Transverse colon (tissue), 4 donors: ENCODE measurements around the gene KIF21A. TPM values are rescaled to one million over a fixed set of nuclear protein-coding genes. Genes with fewer than 3 reads are reported as not detected.

ENCODE experiments used
- DNase-seq: peaks from one replicate; pipeline ENCODE4 v3.0.0-alpha.2; 2019
- H3K27ac ChIP-seq, 4 donors: fragments of 200-600 bp; sonication (generic); 2 replicates each; pipeline ENCODE4 v1.5.1; 2016 to 2018; ENCODE audit warnings: inconsistent platforms in 4 of 4
- H3K27me3 ChIP-seq: fragments of 200-600 bp; sonication (generic); 2 replicates; pipeline ENCODE4 v1.5.1; 2017; ENCODE audit warnings: inconsistent platforms
- H3K36me3 ChIP-seq, 4 donors: fragments of 200-600 bp; sonication (generic); 2 replicates each; pipeline ENCODE4 v1.5.1; 2017 to 2019; ENCODE audit warnings: inconsistent platforms in 4 of 4
- H3K4me1 ChIP-seq, 4 donors: fragments of 200-600 bp; sonication (generic); 2 replicates each; pipeline ENCODE4 v1.5.1; 2017 to 2020; ENCODE audit warnings: inconsistent platforms in 4 of 4
- H3K4me3 ChIP-seq, 4 donors: fragments of 200-600 bp; sonication (generic); 1 replicate in 1 of 4; 2 replicates in 3 of 4; pipeline versions ENCODE4 v1.5.1 to v1.6.1; 2017 to 2019; ENCODE audit warnings: inconsistent platforms in 4 of 4
- H3K9me3 ChIP-seq, 2 donors: fragments of 200-600 bp; sonication (generic); 2 replicates each; pipeline ENCODE4 v1.5.1; 2017 to 2019; ENCODE audit warnings: inconsistent platforms in 2 of 2
- EP300 ChIP-seq: sonication (generic); formaldehyde crosslinking; IDR thresholded peaks from one replicate; pipeline ENCODE4 v1.6.1; 2017; ENCODE audit warnings: antibody characterized with exemption, low read depth
- POLR2A ChIP-seq: fragments of 450-650 bp; IDR thresholded peaks from one replicate; pipeline ENCODE4 v1.6.1; 2016; ENCODE audit warnings: antibody characterized with exemption, mild to moderate bottlenecking, moderate library complexity
- POLR2AphosphoS5 ChIP-seq, 3 donors: sonication (generic); formaldehyde crosslinking; IDR thresholded peaks; one replicate each; pipeline ENCODE4 v1.6.1; 2016; ENCODE audit warnings: antibody characterized with exemption in 3 of 3
- WGBS, 2 donors: methylation state at CpG; one replicate each; pipeline ENCODE4 v1.1.5; 2018; ENCODE audit warnings: low coverage in 1 of 2; 5-methylcytosine and 5-hydroxymethylcytosine counted together
- in situ Hi-C, 4 donors: fragments of 200-750 bp; cut with MboI; loops; one replicate each; pipeline versions ENCODE4 v1.15.0 to v1.15.1; 2017; ENCODE audit warnings: low sequenced_read_pairs in 3 of 4, low pct_ligation_motif_present in 1 of 4, low pct_unique_long_range_greater_than_20kb in 1 of 4
- intact Hi-C: fragments of 100-400 bp; cut with DNase I; formaldehyde crosslinking; loops from one replicate; pipeline ENCODE4 v1.15.1; 2023; ENCODE audit warnings: low total_unique reads
- total RNA-seq, 4 donors: library from RNA; depleted of rRNA; stranded (reverse); fragments of >200 nt; gene quantifications; one replicate each; pipeline ENCODE4 v1.1.0, GENCODE V29; 2016
- TF ChIP-seq, protein P1 (sequence below), 5 experiments: fragments of 200-600 bp in 3 of 5; fragments of 450-650 bp in 2 of 5; sonication (generic) in 3 of 5; IDR thresholded peaks; 1 replicate in 2 of 5; 2 replicates in 3 of 5; pipeline ENCODE4 v1.5.1; 2016 to 2017; ENCODE audit warnings: antibody characterized with exemption in 5 of 5, inconsistent platforms in 3 of 5, mild to moderate bottlenecking in 2 of 5, moderate library complexity in 1 of 5

Gene KIF21A
- total RNA-seq, 4 donors from 2014 or later = 23.6 to 40.6 (median 31.9) TPM

DNA sequence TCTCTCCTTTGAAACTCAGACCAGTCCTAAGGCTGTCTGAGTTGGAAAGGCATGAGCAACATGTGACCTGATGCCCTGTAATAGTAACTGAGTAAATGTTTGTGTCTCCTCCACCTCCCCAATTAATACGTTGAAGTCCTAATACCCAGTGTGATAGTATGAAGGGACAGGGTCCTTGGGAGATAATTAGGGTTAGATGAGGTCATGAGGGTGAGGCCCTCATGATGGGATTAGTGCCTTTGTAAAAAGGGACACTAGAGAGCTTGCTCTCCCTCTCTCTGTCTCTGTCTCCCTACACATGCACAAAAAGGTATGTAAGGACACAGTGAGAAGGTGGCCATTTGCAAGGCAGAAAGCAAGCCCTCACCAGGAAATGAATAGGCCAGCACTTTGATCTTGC, 18.1 kb upstream of the KIF21A start:
- WGBS, 2 donors = 75 to 100% methylated on average over 1 of the region's 1 CpG
- DNase-seq = no peak
- Histone ChIP-seq H3K36me3 (no peaks in the 10 kb centered on the region), H3K27ac (no peak overlapping the region), H3K4me3 (no peak overlapping the region), H3K4me1 (no peaks in the 10 kb centered on the region), H3K27me3 (no peaks in the 10 kb centered on the region), H3K9me3 (no peaks in the 10 kb centered on the region)
- intact Hi-C loops (no loop called here), in situ Hi-C loops (no loop called here)
- no peak for TF ChIP-seq POLR2AphosphoS5 (IDR thresholded peaks at IDR 0.05)
- TF ChIP-seq, protein P1, sequence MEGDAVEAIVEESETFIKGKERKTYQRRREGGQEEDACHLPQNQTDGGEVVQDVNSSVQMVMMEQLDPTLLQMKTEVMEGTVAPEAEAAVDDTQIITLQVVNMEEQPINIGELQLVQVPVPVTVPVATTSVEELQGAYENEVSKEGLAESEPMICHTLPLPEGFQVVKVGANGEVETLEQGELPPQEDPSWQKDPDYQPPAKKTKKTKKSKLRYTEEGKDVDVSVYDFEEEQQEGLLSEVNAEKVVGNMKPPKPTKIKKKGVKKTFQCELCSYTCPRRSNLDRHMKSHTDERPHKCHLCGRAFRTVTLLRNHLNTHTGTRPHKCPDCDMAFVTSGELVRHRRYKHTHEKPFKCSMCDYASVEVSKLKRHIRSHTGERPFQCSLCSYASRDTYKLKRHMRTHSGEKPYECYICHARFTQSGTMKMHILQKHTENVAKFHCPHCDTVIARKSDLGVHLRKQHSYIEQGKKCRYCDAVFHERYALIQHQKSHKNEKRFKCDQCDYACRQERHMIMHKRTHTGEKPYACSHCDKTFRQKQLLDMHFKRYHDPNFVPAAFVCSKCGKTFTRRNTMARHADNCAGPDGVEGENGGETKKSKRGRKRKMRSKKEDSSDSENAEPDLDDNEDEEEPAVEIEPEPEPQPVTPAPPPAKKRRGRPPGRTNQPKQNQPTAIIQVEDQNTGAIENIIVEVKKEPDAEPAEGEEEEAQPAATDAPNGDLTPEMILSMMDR (IDR thresholded peaks at IDR 0.05) = no peak
- TF ChIP-seq EP300 = no peak
- TF ChIP-seq POLR2A = no peak

DNA sequence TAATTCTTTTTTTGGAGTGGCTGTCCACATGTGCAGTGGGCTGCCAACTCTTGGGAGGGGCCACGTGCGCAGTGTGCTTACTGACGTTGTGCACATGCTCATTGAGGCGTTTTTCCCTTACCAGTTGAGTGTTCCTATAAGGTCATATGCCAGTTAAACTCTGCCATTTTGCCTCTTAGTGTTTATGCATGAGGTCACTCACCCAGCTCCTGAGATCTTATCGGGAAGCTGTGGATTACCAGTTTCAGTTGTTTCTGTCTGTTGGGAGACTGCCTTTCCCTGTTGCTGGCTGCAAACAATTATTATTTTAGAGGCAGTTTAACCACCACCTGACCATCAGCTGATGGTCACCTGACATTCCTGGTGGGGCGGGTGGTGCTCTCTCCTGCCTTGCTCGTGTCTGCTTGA, 16.1 kb upstream of the KIF21A start:
- Histone ChIP-seq H3K27me3 (no peaks in the 10 kb centered on the region), H3K27ac (no peak overlapping the region), H3K36me3 (no peaks in the 10 kb centered on the region), H3K9me3 (no peaks in the 10 kb centered on the region), H3K4me1 (no peaks in the 10 kb centered on the region), H3K4me3 (no peak overlapping the region)
- no peak for DNase-seq
- TF ChIP-seq, protein P1 (IDR thresholded peaks at IDR 0.05) = no peak
- TF ChIP-seq POLR2AphosphoS5 (IDR thresholded peaks at IDR 0.05) (no peak), EP300 (no peak), POLR2A (no peak)
- WGBS, 2 donors = 81 to 93% methylated on average over 3 to 7 of the region's 7 CpGs
- in situ Hi-C loops (no loop called here), intact Hi-C loops (no loop called here)

DNA sequence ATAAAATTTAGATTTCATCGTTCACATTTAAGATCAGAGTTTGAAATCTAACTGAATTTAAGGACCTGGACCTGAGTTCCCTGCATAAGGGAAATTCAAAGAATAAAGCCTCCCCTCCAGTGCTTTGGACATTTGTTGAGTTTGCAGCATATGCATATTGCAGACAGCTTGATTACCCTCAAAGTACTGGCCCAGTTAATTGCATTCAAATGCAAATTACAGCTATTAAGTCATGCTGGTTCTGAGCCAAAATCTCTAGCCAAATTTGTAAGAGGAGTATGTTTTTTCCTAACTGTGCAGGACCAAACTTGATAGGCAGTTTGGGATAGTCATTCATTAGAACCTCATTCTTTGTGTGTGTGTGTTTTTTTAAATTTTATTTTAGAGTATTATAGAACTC, 9.1 kb upstream of the KIF21A start:
- Histone ChIP-seq H3K4me1 (no peaks in the 10 kb centered on the region), H3K27me3 (no peaks in the 10 kb centered on the region), H3K9me3 (no peaks in the 10 kb centered on the region), H3K4me3 (no peak overlapping the region), H3K27ac (no peak overlapping the region), H3K36me3 (no peaks in the 10 kb centered on the region)
- no peak for DNase-seq
- 44 to 49% methylated on average over 1 of the region's 1 CpG for WGBS, 2 donors
- intact Hi-C loops = no loop called here
- TF ChIP-seq, protein P1 (IDR thresholded peaks at IDR 0.05) = no peak
- TF ChIP-seq POLR2AphosphoS5 (IDR thresholded peaks at IDR 0.05) (no peak), EP300 (no peak), POLR2A (no peak)
- in situ Hi-C loops = no loop called here

DNA sequence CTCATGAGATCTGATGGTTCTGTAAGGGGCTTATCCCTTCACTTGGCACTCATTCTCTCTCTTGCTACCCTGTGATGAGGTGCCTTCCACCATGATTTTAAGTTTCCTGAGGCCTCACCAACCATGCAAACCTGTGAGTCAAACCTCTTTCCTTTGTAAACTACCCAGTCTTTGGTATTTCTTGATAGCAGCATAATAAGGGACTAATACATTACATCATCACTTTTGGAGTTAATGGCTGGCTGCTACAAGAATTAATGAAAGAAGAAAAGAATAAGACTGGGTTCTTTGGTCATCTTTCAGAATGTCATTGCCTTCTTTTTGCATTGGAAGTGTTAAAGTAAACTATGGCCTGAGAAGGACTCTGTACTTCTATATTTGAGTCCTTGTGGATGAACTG, 5.1 kb upstream of the KIF21A start:
- intact Hi-C loops = no loop called here

More for the DNA sequence above, 5.1 kb upstream of the KIF21A start:
- DNase-seq = no peak
- no peaks in the 10 kb centered on the region for H3K27me3 ChIP-seq
- in situ Hi-C loops = no loop called here
- no peak overlapping the region for H3K27ac ChIP-seq
- no peaks in the 10 kb centered on the region for H3K36me3 ChIP-seq
- TF ChIP-seq, protein P1 (IDR thresholded peaks at IDR 0.05) = no peak
- TF ChIP-seq POLR2AphosphoS5 (IDR thresholded peaks at IDR 0.05) = no peak
- no peak for TF ChIP-seq POLR2A
- no peak for TF ChIP-seq EP300
- no peak overlapping the region for H3K4me3 ChIP-seq
- H3K4me1 ChIP-seq = peaks cover 0 to 10% (median 5%) of the 10 kb centered on the region in 4 donors
- H3K9me3 ChIP-seq = no peaks in the 10 kb centered on the region
